Measurements from ENCODE around the gene AIPL1.
A peak's percentile ranks its signal among the peaks of the same experiment; 100 is the strongest.

The AIPL1 gene

GRCh38 chr17:6437956-6438355 lies 3.0 kb upstream of the AIPL1 start:
- Histone ChIP-seq H4K20me1 (no peaks in the 10 kb centered on the region), H3K27me3 (no peaks in the 10 kb centered on the region), H3K4me1 (0 out of 2 replicates have a peak, but pooled peaks cover under 1% of the 10 kb centered on the region), H3K9ac (no peak overlapping the region), H3K27ac (no peak overlapping the region), H3K4me2 (no peak overlapping the region), H3K4me3 (no peak overlapping the region), H3K36me3 (no peaks in the 10 kb centered on the region), H3K9me3 (no peaks in the 10 kb centered on the region)
- TF ChIP-seq Cebpa-rat (IDR thresholded peaks at IDR 0.05), result no peak

GRCh38 chr17:6437466-6437865 lies 2.5 kb upstream of the AIPL1 start:
- H3K36me3 ChIP-seq, result no peaks in the 10 kb centered on the region
- no peak overlapping the region for H3K27ac ChIP-seq
- no peaks in the 10 kb centered on the region for H3K4me1 ChIP-seq
- H3K4me2 ChIP-seq, result no peak overlapping the region
- H3K4me3 ChIP-seq, result no peak overlapping the region
- no peaks in the 10 kb centered on the region for H3K9me3 ChIP-seq
- TF ChIP-seq Cebpa-rat (IDR thresholded peaks at IDR 0.05), result no peak
- H4K20me1 ChIP-seq, result no peaks in the 10 kb centered on the region
- H3K9ac ChIP-seq, result no peak overlapping the region
- H3K27me3 ChIP-seq, result no peaks in the 10 kb centered on the region

GRCh38 chr17:6435968-6436367 lies 1.0 kb upstream of the AIPL1 start:
- H4K20me1 ChIP-seq, result no peaks in the 10 kb centered on the region
- peaks cover 7% of the 10 kb centered on the region for H3K9me3 ChIP-seq
- no peaks in the 10 kb centered on the region for H3K4me1 ChIP-seq
- H3K27ac ChIP-seq, result no peak overlapping the region
- H3K4me3 ChIP-seq, result no peak overlapping the region
- no peaks in the 10 kb centered on the region for H3K27me3 ChIP-seq
- H3K4me2 ChIP-seq, result no peak overlapping the region
- H3K9ac ChIP-seq, result no peak overlapping the region
- no peak for TF ChIP-seq Cebpa-rat (IDR thresholded peaks at IDR 0.05)
- H3K36me3 ChIP-seq, result no peaks in the 10 kb centered on the region

GRCh38 chr17:6430769-6431168 lies 4.2 kb downstream of the AIPL1 start:
- H3K4me1 ChIP-seq, result peaks cover 29% of the 10 kb centered on the region
- H3K9me3 ChIP-seq, result peaks cover 14% of the 10 kb centered on the region
- no peaks in the 10 kb centered on the region for H3K27me3 ChIP-seq
- no peak overlapping the region for H3K4me2 ChIP-seq
- no peak for TF ChIP-seq Cebpa-rat (IDR thresholded peaks at IDR 0.05)
- H3K36me3 ChIP-seq, result no peaks in the 10 kb centered on the region
- H3K27ac ChIP-seq, result no peak overlapping the region
- no peak overlapping the region for H3K4me3 ChIP-seq
- peaks cover 7% of the 10 kb centered on the region; the same call in 1 of the 2 replicates for H4K20me1 ChIP-seq
- no peak overlapping the region for H3K9ac ChIP-seq

- Histone ChIP-seq H3K36me3 (no peaks in the 10 kb centered on the region), H3K4me1 (peaks cover 40% of the 10 kb centered on the region), H3K4me2 (no peak overlapping the region), H3K9me3 (peaks cover 14% of the 10 kb centered on the region), H3K27ac (no peak overlapping the region), H4K20me1 (peaks cover 7% of the 10 kb centered on the region; the same call in 1 of the 2 replicates), H3K4me3 (no peak overlapping the region), H3K27me3 (no peaks in the 10 kb centered on the region), H3K9ac (no peak overlapping the region)
- TF ChIP-seq Cebpa-rat (IDR thresholded peaks at IDR 0.05), result no peak
Measured at GRCh38 chr17:6429266-6429665, 5.7 kb downstream of the AIPL1 start.

GRCh38 chr17:6428207-6428965 lies 6.5 kb downstream of the AIPL1 start:
- peaks cover 14% of the 10 kb centered on the region for H3K9me3 ChIP-seq
- peak overlapping the region; percentile 74 for H3K4me2 ChIP-seq
- no peaks in the 10 kb centered on the region for H3K36me3 ChIP-seq
- no peak overlapping the region for H3K4me3 ChIP-seq
- peaks cover 7% of the 10 kb centered on the region; the same call in 1 of the 2 replicates for H4K20me1 ChIP-seq
- no peak for TF ChIP-seq Cebpa-rat (IDR thresholded peaks at IDR 0.05)
- H3K27me3 ChIP-seq, result no peaks in the 10 kb centered on the region
- no peak overlapping the region for H3K27ac ChIP-seq
- H3K9ac ChIP-seq, result no peak overlapping the region
- peaks cover 48% of the 10 kb centered on the region for H3K4me1 ChIP-seq

GRCh38 chr17:6427279-6427781 lies 7.6 kb downstream of the AIPL1 start:
- peak overlapping the region; percentile 74 for H3K4me2 ChIP-seq
- H3K9ac ChIP-seq, result no peak overlapping the region
- H3K4me3 ChIP-seq, result no peak overlapping the region
- TF ChIP-seq Cebpa-rat (IDR thresholded peaks at IDR 0.05), result no peak
- H3K27ac ChIP-seq, result no peak overlapping the region
- peaks cover 14% of the 10 kb centered on the region for H3K9me3 ChIP-seq
- H4K20me1 ChIP-seq, result peaks cover 7% of the 10 kb centered on the region; the same call in 1 of the 2 replicates
- no peaks in the 10 kb centered on the region for H3K36me3 ChIP-seq
- peaks cover 53% of the 10 kb centered on the region for H3K4me1 ChIP-seq
- H3K27me3 ChIP-seq, result no peaks in the 10 kb centered on the region

GRCh38 chr17:6426356-6427101 lies 8.4 kb downstream of the AIPL1 start:
- Histone ChIP-seq H3K36me3 (no peaks in the 10 kb centered on the region), H3K9ac (no peak overlapping the region), H3K9me3 (peaks cover 12% of the 10 kb centered on the region), H3K4me1 (peaks cover 55% of the 10 kb centered on the region), H3K4me3 (no peak overlapping the region), H3K4me2 (peak overlapping the region; percentile 74), H3K27me3 (no peaks in the 10 kb centered on the region), H3K27ac (no peak overlapping the region), H4K20me1 (peaks cover 7% of the 10 kb centered on the region; the same call in 1 of the 2 replicates)
- no peak for TF ChIP-seq Cebpa-rat (IDR thresholded peaks at IDR 0.05)

- no peaks in the 10 kb centered on the region for H3K36me3 ChIP-seq
- peaks cover 7% of the 10 kb centered on the region; the same call in 1 of the 2 replicates for H4K20me1 ChIP-seq
- H3K27me3 ChIP-seq, result no peaks in the 10 kb centered on the region
- H3K4me2 ChIP-seq, result peak overlapping the region; percentile 48
- no peak overlapping the region for H3K9ac ChIP-seq
- H3K4me1 ChIP-seq, result peaks cover 55% of the 10 kb centered on the region
- no peak for TF ChIP-seq Cebpa-rat (IDR thresholded peaks at IDR 0.05)
- peaks cover 1% of the 10 kb centered on the region; the same call in 1 of the 2 replicates for H3K9me3 ChIP-seq
- no peak overlapping the region for H3K4me3 ChIP-seq
- no peak overlapping the region for H3K27ac ChIP-seq
Measured at GRCh38 chr17:6425407-6425806, 9.5 kb downstream of the AIPL1 start.

GRCh38 chr17:6423931-6424330 lies 11.0 kb downstream of the AIPL1 start:
- no peak for TF ChIP-seq Cebpa-rat (IDR thresholded peaks at IDR 0.05)
- no peak overlapping the region for H3K4me3 ChIP-seq
- no peak overlapping the region for H3K9ac ChIP-seq
- no peak overlapping the region for H3K4me2 ChIP-seq
- no peaks in the 10 kb centered on the region for H3K27me3 ChIP-seq
- H3K27ac ChIP-seq, result no peak overlapping the region
- no peaks in the 10 kb centered on the region for H3K9me3 ChIP-seq
- H3K4me1 ChIP-seq, result peaks cover 55% of the 10 kb centered on the region
- peaks cover 7% of the 10 kb centered on the region; the same call in 1 of the 2 replicates for H4K20me1 ChIP-seq
- H3K36me3 ChIP-seq, result no peaks in the 10 kb centered on the region
